Upper lobe of left lung (tissue), 6 donors: Measurements from ENCODE around the gene TRIM66. TPM values are rescaled to one million over a fixed set of nuclear protein-coding genes. Genes with fewer than 3 reads are reported as not detected.

Experiments
- ATAC-seq, 2 donors: fragments of 200-7000 bp; cut with Tn5 transposase; one replicate each; pipeline ENCODE4 v1.9.1; 2022; ENCODE audit warnings: mild to moderate bottlenecking in 2 of 2, moderate library complexity in 2 of 2; ENCODE audit not compliant: low FRiP score in 2 of 2
- DNase-seq, 2 donors: peaks; one replicate each; pipeline ENCODE4 v3.0.0-alpha.2; 2019 to 2020
- H3K27ac ChIP-seq, 4 donors: fragments of 200-600 bp; sonication (generic); one replicate each; pipeline ENCODE4 v1.5.1; 2016 to 2019
- H3K27me3 ChIP-seq, 4 donors: fragments of 200-600 bp; sonication (generic); one replicate each; pipeline ENCODE4 v1.5.1; 2017 to 2019
- H3K36me3 ChIP-seq, 4 donors: fragments of 200-600 bp; sonication (generic); one replicate each; pipeline ENCODE4 v1.5.1; 2016 to 2019
- H3K4me1 ChIP-seq, 4 donors: fragments of 200-600 bp; sonication (generic); one replicate each; pipeline ENCODE4 v1.5.1; 2018 to 2019
- H3K4me3 ChIP-seq, 4 donors: fragments of 200-600 bp; sonication (generic); one replicate each; pipeline ENCODE4 v1.5.1; 2017 to 2019; ENCODE audit warnings: mild to moderate bottlenecking in 2 of 4, moderate library complexity in 1 of 4
- H3K9me3 ChIP-seq, 4 donors: fragments of 200-600 bp; sonication (generic); one replicate each; pipeline ENCODE4 v1.5.1; 2018 to 2019
- CTCF ChIP-seq, 6 experiments: fragments of 450-650 bp in 4 of 6; fragments of 200-600 bp in 2 of 6; sonication (generic) in 2 of 6; IDR thresholded peaks; one replicate each; pipeline ENCODE4 v1.5.1; 2016 to 2019; ENCODE audit warnings: antibody characterized with exemption in 6 of 6
- EP300 ChIP-seq, 4 donors: sonication (generic); formaldehyde crosslinking; IDR thresholded peaks; one replicate each; pipeline ENCODE4 v1.5.1; 2017; ENCODE audit warnings: antibody characterized with exemption in 4 of 4, control low read depth in 2 of 4
- POLR2A ChIP-seq, 4 donors: fragments of 450-650 bp; IDR thresholded peaks; one replicate each; pipeline ENCODE4 v1.5.1; 2016 to 2017; ENCODE audit warnings: antibody characterized with exemption in 4 of 4, mild to moderate bottlenecking in 2 of 4
- POLR2AphosphoS5 ChIP-seq, 2 donors: sonication (generic); formaldehyde crosslinking; IDR thresholded peaks; one replicate each; pipeline ENCODE4 v1.5.1; 2017; ENCODE audit warnings: antibody characterized with exemption in 2 of 2
- WGBS, 2 donors: methylation state at CpG; one replicate each; pipeline ENCODE4 v1.1.5; 2017 to 2018; 5-methylcytosine and 5-hydroxymethylcytosine counted together
- total RNA-seq, 6 donors: library from RNA; depleted of rRNA in 4 of 6; stranded (reverse); fragments of >200 nt in 4 of 6; gene quantifications; one replicate each; pipeline versions ENCODE4 v1.1.0 to v1.2.1, GENCODE V29; 2016 to 2021
- donor health status: DM: no; HTN: no; CAD: no; lungs with moderate emphysema.
- donor health status: DM: no; HTN: yes; CAD: no; lungs with severe emphysema.

Gene TRIM66
- total RNA-seq, 6 donors from 2014 or later: 4.9 to 126 (median 11.2) TPM

- no peak overlapping the region for H3K27ac ChIP-seq
- H3K27me3 ChIP-seq: no peaks in the 10 kb centered on the region
- no peak for DNase-seq
- no peak for ATAC-seq
- H3K4me3 ChIP-seq: no peak overlapping the region
- 90% methylated on average over 6 of the region's 6 CpGs for WGBS, 2 donors
- peaks cover 0 to 29% (median 20%) of the 10 kb centered on the region in 4 donors for H3K36me3 ChIP-seq
- peaks cover 27 to 61% (median 30%) of the 10 kb centered on the region in 4 donors for H3K4me1 ChIP-seq
- no peaks in the 10 kb centered on the region for H3K9me3 ChIP-seq
- TF ChIP-seq EP300 (IDR thresholded peaks at IDR 0.05): no peak
- no peak for TF ChIP-seq POLR2AphosphoS5 (IDR thresholded peaks at IDR 0.05)
- TF ChIP-seq POLR2A (IDR thresholded peaks at IDR 0.05): no peak
- TF ChIP-seq CTCF (IDR thresholded peaks at IDR 0.05): no peak
Observed at GRCh38 chr11:8729067-8729466, 46.6 kb upstream of the TRIM66 start.

GRCh38 chr11:8728563-8728962 lies 46.1 kb upstream of the TRIM66 start:
- H3K4me3 ChIP-seq: no peak overlapping the region
- H3K27me3 ChIP-seq: no peaks in the 10 kb centered on the region
- peaks cover 24 to 58% (median 30%) of the 10 kb centered on the region in 4 donors for H3K4me1 ChIP-seq

GRCh38 chr11:8726395-8726794 lies 43.9 kb upstream of the TRIM66 start:
- H3K4me3 ChIP-seq: no peak overlapping the region
- H3K27ac ChIP-seq: peak overlapping the region in 3 of 4 donors; percentile 45 to 69 (median 56)
- ATAC-seq: no peak
- 82 to 94% methylated on average over 4 of the region's 4 CpGs for WGBS, 2 donors
- no peaks in the 10 kb centered on the region for H3K27me3 ChIP-seq
- peaks cover 0 to 29% (median 20%) of the 10 kb centered on the region in 4 donors for H3K36me3 ChIP-seq
- peaks cover 27 to 54% (median 35%) of the 10 kb centered on the region in 4 donors for H3K4me1 ChIP-seq
- DNase-seq: no peak
- H3K9me3 ChIP-seq: no peaks in the 10 kb centered on the region
- TF ChIP-seq EP300 (IDR thresholded peaks at IDR 0.05) (no peak), POLR2AphosphoS5 (IDR thresholded peaks at IDR 0.05) (no peak), POLR2A (IDR thresholded peaks at IDR 0.05) (no peak), CTCF (IDR thresholded peaks at IDR 0.05) (no peak)

More at GRCh38 chr11:8728563-8728962, 46.1 kb upstream of the TRIM66 start:
- DNase-seq (no peak), ATAC-seq (no peak)
- H3K36me3 ChIP-seq: peaks cover 0 to 29% (median 20%) of the 10 kb centered on the region in 4 donors
- 42 to 53% methylated on average over 4 of the region's 4 CpGs for WGBS, 2 donors
- no peak for TF ChIP-seq POLR2AphosphoS5 (IDR thresholded peaks at IDR 0.05)
- no peak for TF ChIP-seq POLR2A (IDR thresholded peaks at IDR 0.05)
- no peak for TF ChIP-seq EP300 (IDR thresholded peaks at IDR 0.05)
- TF ChIP-seq CTCF (IDR thresholded peaks at IDR 0.05): no peak
- no peaks in the 10 kb centered on the region for H3K9me3 ChIP-seq
- H3K27ac ChIP-seq: no peak overlapping the region

GRCh38 chr11:8724682-8725081 lies 42.2 kb upstream of the TRIM66 start:
- peaks cover 44 to 70% (median 52%) of the 10 kb centered on the region in 4 donors for H3K4me1 ChIP-seq
- no peak overlapping the region for H3K27ac ChIP-seq
- peaks cover 0 to 16% (median 9%) of the 10 kb centered on the region in 4 donors for H3K36me3 ChIP-seq
- ATAC-seq (no peak), DNase-seq (no peak)
- 97% methylated on average over 2 to 7 of the region's 7 CpGs for WGBS, 2 donors
- no peaks in the 10 kb centered on the region for H3K27me3 ChIP-seq
- no peak overlapping the region for H3K4me3 ChIP-seq
- H3K9me3 ChIP-seq: no peaks in the 10 kb centered on the region
- TF ChIP-seq CTCF (IDR thresholded peaks at IDR 0.05) (no peak), POLR2A (IDR thresholded peaks at IDR 0.05) (no peak), EP300 (IDR thresholded peaks at IDR 0.05) (no peak), POLR2AphosphoS5 (IDR thresholded peaks at IDR 0.05) (no peak)

GRCh38 chr11:8723711-8724110 lies 41.2 kb upstream of the TRIM66 start:
- peaks cover 0 to 16% (median 7%) of the 10 kb centered on the region in 4 donors for H3K36me3 ChIP-seq
- H3K4me1 ChIP-seq: peaks cover 51 to 71% (median 58%) of the 10 kb centered on the region in 4 donors
- 95 to 97% methylated on average over 7 of the region's 7 CpGs for WGBS, 2 donors
- H3K4me3 ChIP-seq: no peak overlapping the region
- no peak for DNase-seq
- no peaks in the 10 kb centered on the region for H3K9me3 ChIP-seq
- H3K27me3 ChIP-seq: no peaks in the 10 kb centered on the region
- TF ChIP-seq POLR2AphosphoS5 (IDR thresholded peaks at IDR 0.05): no peak
- TF ChIP-seq POLR2A (IDR thresholded peaks at IDR 0.05): no peak
- no peak for TF ChIP-seq EP300 (IDR thresholded peaks at IDR 0.05)
- no peak for TF ChIP-seq CTCF (IDR thresholded peaks at IDR 0.05)
- H3K27ac ChIP-seq: peak overlapping the region in 1 of 4 donors; percentile 80
- no peak for ATAC-seq
